Urinary bladder (tissue), 4 donors: Measurements from ENCODE around the gene ELMOD3. TPM values are rescaled to one million over a fixed set of nuclear protein-coding genes. Genes with fewer than 3 reads are reported as not detected.
"Not testable (repeated sequence)": the region's sequence is repeated elsewhere in the genome, so short reads cannot be mapped to it uniquely, and the experiment has no call there.

Source experiments
- DNase-seq: peaks from one replicate; pipeline ENCODE4 v3.0.0-alpha.2; 2015; ENCODE audit errors: extremely low spot score
- H3K27ac ChIP-seq: one replicate; pipeline ENCODE4 v1.5.1; 2013; ENCODE audit warnings: low read depth, mild to moderate bottlenecking, moderate library complexity
- H3K36me3 ChIP-seq: one replicate; pipeline ENCODE4 v1.6.1; 2013; ENCODE audit warnings: mild to moderate bottlenecking, moderate library complexity; ENCODE audit not compliant: insufficient read depth
- H3K4me1 ChIP-seq: one replicate; pipeline ENCODE4 v1.6.1; 2013; ENCODE audit warnings: mild to moderate bottlenecking, moderate library complexity; ENCODE audit not compliant: insufficient read depth
- H3K4me3 ChIP-seq: one replicate; pipeline ENCODE4 v1.5.1; 2013; ENCODE audit warnings: low read depth, low read length
- WGBS: extraction: QIAGEN DNeasy Blood & Tissue Kit; methylation state at CpG from one replicate; pipeline ENCODE4 v1.1.7; 2013; 5-methylcytosine and 5-hydroxymethylcytosine counted together
- polyA plus RNA-seq: library from polyadenylated mRNA; stranded (reverse); fragments of 200-250 nt; gene quantifications from one replicate; pipeline ENCODE4 v1.2.3, GENCODE V29; 2013
- total RNA-seq: library from RNA; depleted of rRNA; stranded (reverse); fragments of >200 nt; gene quantifications from one replicate; pipeline ENCODE4 v1.2.3, GENCODE V29; 2014
- donor health status: healthy with polysubstance abuse.
- donor health status: healthy.

ELMOD3 gene
- total and polyA plus RNA-seq, 2 donors: 19.4 to 21.0 TPM

DNA sequence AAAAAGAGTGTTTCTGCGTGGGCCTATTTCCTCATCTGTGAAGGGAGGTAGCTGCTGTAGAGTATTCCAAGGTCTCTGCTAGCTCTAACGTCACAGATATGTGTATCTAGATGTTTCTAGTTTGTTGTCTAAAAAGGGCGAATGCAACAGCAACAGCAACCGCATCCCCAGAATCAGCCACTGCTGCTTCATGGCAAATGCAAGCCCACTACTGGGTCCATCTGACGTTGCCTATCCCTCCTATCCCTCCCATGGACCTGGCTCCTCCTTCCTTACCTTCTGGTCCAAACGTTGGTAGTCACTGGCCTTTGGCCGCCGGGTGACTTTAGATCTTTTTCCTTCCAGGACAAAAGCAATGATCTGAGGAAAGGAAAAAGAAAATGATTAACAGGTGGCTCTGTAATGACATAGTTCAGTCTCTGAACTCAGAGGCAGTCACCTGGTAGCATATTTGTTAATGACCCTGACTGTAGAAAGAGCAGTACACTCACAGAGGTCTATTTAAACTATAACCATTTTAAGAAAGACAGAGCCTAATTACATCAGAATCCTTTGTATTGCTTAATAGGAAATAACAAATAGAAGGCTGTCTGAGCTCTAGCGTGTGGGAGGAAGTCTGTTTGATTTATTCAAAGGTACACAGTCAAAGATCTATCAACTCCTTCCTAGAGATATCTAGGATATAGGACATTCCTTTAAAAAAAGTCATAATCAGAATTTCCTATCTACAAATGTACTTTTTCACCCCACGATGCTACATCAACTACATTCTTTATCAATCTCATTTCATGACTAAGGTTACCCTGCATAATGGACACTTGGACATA lies 29.7 kb upstream of the ELMOD3 start:
- peaks cover 2% of the 10 kb centered on the region for H3K4me1 ChIP-seq
- H3K27ac ChIP-seq: no peak overlapping the region
- 59% methylated on average over 10 of the region's 10 CpGs for WGBS
- no peaks in the 10 kb centered on the region for H3K36me3 ChIP-seq
- H3K4me3 ChIP-seq: peak overlapping the region; percentile 14
- no peak for DNase-seq

- peak overlapping the region; percentile 14 for H3K4me3 ChIP-seq
- 61% methylated on average over 9 of the region's 9 CpGs for WGBS
- DNase-seq: no peak
- H3K4me1 ChIP-seq: peaks cover 2% of the 10 kb centered on the region
- H3K27ac ChIP-seq: no peak overlapping the region
- no peaks in the 10 kb centered on the region for H3K36me3 ChIP-seq
Observed at GRCh38 chr2:85325466-85325811, 29.1 kb upstream of the ELMOD3 start.

- Histone ChIP-seq H3K4me1 (peaks cover 2% of the 10 kb centered on the region), H3K4me3 (peak overlapping the region; percentile 74), H3K36me3 (no peaks in the 10 kb centered on the region), H3K27ac (peak overlapping the region; percentile 1)
- no peak for DNase-seq
- 20% methylated on average over 32 of the region's 32 CpGs for WGBS
Observed at GRCh38 chr2:85326406-85327159, 28.0 kb upstream of the ELMOD3 start.

GRCh38 chr2:85327160-85327821 lies 27.3 kb upstream of the ELMOD3 start:
- peak overlapping the region; percentile 1 for H3K27ac ChIP-seq
- H3K4me3 ChIP-seq: peak overlapping the region; percentile 74
- WGBS: 3% methylated on average over 41 of the region's 41 CpGs
- H3K4me1 ChIP-seq: no peaks in the 10 kb centered on the region
- no peak for DNase-seq
- H3K36me3 ChIP-seq: no peaks in the 10 kb centered on the region

GRCh38 chr2:85327822-85328617 lies 26.5 kb upstream of the ELMOD3 start, which contains the start of gene TGOLN2:
Gene TGOLN2 (minus strand): TSS chr2:85327989. CDS start chr2:85327962, 27 bp downstream.
- under 1% methylated on average over 57 of the region's 57 CpGs for WGBS
- no peaks in the 10 kb centered on the region for H3K36me3 ChIP-seq
- peak; percentile 83 for DNase-seq
- H3K4me3 ChIP-seq: peak within 1 kb of the TSS; percentile 74
- H3K27ac ChIP-seq: peak within 1 kb of the TSS; percentile 99
- H3K4me1 ChIP-seq: no peaks in the 10 kb centered on the region

- Histone ChIP-seq H3K36me3 (no peaks in the 10 kb centered on the region), H3K4me1 (no peaks in the 10 kb centered on the region), H3K27ac (no peak overlapping the region), H3K4me3 (no peak overlapping the region)
- no peak for DNase-seq
Observed at GRCh38 chr2:85329181-85329651, 25.4 kb upstream of the ELMOD3 start.

- 66% methylated on average over 3 of the region's 3 CpGs for WGBS
- H3K36me3 ChIP-seq, H3K27ac ChIP-seq, H3K4me1 ChIP-seq, DNase-seq, H3K4me3 ChIP-seq: not testable (repeated sequence)
Observed at GRCh38 chr2:85329701-85330100, 24.9 kb upstream of the ELMOD3 start.

DNA sequence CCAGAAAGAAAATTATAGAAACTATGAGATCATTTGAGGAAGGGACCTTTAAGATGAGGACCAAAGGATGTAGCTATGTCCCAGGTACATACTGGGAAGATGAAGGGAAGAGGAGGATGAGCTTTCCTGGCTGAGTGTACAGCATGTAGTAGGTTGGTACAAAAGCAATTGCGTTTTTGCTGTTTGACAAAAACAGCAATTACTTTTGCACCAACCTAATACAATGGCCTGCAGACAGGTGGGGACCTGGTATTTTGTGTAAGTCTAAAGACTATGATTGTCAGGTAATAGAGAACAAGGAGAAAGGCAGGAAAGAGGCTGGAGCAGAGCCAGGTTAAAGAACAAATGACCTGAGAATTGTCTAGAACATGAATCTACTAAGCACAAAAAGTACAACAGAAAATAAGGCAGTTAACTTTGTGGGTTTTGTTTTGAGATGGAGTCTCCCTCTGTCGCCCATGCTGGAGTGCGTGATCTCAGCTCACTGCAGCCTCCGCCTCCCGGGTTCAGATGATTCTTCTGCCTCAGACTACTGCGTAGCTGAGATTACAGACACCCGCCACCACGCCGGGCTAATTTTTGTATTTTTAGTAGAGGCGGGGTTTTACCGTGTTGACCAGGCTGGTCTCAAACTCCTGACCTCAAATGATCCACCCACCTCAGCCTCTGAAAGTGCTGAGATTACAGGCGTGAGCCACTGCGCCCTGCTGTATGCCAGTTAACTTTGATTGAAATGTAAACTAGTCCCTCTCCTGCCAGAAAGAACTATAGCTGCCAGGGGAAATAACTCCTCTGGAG lies 23.5 kb upstream of the ELMOD3 start:
- Histone ChIP-seq H3K4me3 (no peak overlapping the region), H3K27ac (no peak overlapping the region), H3K36me3 (no peaks in the 10 kb centered on the region), H3K4me1 (no peaks in the 10 kb centered on the region)
- WGBS: 80% methylated on average over 13 of the region's 13 CpGs
- no peak for DNase-seq

GRCh38 chr2:85333877-85334276 lies 20.7 kb upstream of the ELMOD3 start:
- H3K27ac ChIP-seq: not testable (repeated sequence)

GRCh38 chr2:85334928-85335327 lies 19.6 kb upstream of the ELMOD3 start:
- no peak overlapping the region for H3K4me3 ChIP-seq
- H3K36me3 ChIP-seq: no peaks in the 10 kb centered on the region
- 47% methylated on average over 2 of the region's 2 CpGs for WGBS
- no peak overlapping the region for H3K27ac ChIP-seq
- DNase-seq: no peak
- H3K4me1 ChIP-seq: no peaks in the 10 kb centered on the region

More at GRCh38 chr2:85333877-85334276, 20.7 kb upstream of the ELMOD3 start:
- H3K4me1 ChIP-seq, H3K4me3 ChIP-seq, H3K36me3 ChIP-seq, DNase-seq: not testable (repeated sequence)
- WGBS: 90% methylated on average over 4 of the region's 4 CpGs

- Histone ChIP-seq H3K36me3 (no peaks in the 10 kb centered on the region), H3K4me1 (no peaks in the 10 kb centered on the region), H3K27ac (no peak overlapping the region), H3K4me3 (no peak overlapping the region)
- DNase-seq: no peak
- WGBS: 37% methylated on average over 13 of the region's 13 CpGs
Observed at GRCh38 chr2:85340034-85340892, 14.3 kb upstream of the ELMOD3 start.
